Activated CD8-positive, alpha-beta memory T cell treated with anti-CD3 and anti-CD28 coated beads for 4 hours (primary cell): ENCODE results near the gene ABCB9.

ENCODE experiments used
- DNase-seq, 2 donors: peaks; one replicate each; pipeline ENCODE4 v3.0.0-alpha.2; 2020; ENCODE audit warnings: low read depth in 2 of 2

ABCB9 gene

DNA sequence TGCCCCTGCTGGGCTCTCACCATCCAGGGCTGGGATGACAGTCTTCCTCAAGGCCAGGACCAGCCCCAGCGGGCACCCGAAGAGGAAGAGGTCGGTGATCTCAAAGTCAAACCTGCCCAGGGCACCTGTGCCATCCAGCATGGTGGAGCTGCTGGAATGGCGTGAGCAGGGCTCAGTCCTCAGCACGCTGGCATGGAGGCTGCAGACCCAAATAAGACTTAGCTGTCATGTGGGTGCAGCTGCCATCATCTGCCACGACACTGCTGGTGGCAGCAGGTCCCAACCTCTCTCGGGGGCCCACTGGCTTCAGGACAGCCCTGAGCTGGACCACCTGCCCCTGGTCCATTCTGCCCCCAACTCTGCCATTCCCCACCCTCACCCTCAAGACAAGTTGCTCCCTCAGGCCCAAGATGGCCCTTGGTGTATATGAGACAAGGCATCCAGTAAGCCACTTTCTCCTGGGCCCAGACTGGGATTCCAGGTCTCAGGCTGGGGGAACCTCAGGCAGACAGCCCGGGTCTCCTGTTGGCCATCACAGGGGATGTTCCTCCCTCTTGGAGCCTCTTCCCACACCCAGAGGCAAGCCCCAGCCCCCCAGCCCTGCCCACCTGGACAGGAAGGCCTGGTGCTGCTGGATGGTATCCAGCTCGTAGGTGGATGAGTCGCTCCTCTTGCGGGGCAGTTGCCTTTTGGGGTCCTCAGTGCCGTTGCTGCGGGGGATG, 28.7 kb upstream of the ABCB9 start:
- DNase-seq: no peak

DNA sequence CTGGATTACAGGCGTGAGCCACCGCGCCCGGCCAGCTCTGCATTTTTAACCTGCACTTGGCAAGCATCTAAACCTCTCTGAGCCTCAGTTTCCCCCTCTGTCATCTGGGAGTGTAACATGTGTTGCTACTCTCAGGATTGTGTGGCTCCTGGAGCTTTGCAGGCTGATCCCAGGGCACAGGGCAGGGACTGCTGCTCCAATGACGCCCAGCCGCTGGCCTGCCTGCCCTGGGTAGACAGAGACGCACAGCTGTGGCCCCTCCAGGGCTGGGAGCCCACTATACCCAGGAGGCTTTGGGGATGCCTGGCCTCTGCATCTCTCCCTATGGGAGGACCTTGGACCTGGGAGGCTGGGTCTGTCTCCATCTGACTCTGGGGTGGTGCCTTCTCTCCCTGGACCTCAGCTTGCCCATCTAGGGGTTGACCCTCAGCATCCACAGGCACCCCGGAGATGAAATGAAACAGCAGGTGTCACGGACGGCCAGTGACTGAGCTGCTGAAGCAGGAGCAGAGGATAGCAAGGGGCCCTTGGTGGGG, 27.9 kb upstream of the ABCB9 start:
- no peak for DNase-seq

DNA sequence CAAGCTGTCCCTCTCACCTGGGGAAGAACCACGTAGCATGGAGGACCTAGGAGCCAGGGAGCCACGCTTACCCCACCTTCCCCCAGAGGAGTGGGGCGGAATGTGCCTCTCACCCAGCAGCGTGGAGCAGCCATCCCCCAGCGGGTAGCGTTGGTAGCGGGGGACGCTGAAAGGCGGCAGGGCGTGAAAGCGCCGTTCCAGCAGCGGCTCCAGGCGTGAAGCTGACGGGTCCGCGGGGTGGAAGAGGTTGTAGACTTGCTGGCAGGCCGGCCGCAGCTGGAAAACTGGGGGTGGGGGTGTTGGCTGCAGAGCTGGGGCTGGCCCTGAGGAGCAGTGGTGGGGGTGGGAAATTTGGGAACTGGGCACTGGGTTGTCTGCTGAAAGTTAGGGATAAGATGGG, 26.1 kb upstream of the ABCB9 start:
- no peak for DNase-seq

DNA sequence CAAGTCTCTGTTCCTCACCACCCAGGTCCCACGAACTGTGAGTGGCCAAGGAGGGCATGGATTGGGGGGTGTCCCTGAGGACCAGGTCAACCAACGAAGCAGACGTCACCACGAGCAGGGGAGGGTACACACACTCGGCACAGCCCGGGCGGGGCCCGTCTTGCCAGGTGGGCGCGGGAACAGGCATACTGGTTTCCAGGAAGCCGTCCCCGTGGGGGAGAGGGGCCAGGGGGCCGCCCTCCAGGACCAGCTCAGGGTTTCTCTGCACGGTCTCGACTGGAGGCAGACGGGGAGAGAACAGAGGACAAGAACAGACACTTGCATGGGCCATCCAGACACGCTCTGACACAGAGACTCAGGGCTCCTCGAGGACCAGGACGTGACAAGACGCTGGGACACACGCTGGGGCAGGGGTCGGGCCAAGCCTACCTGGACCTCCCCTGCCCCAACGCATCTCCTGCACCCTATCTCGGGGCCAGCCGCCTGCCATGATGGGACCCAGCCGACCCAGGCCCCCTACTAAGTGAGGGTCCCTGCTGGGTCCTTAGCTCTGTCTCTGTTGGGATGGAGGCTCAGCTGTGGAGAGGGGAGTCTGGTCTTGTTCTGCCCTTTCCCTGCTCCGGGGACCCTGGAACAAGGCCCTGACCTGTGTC, 25.5 kb upstream of the ABCB9 start:
- no peak for DNase-seq

DNA sequence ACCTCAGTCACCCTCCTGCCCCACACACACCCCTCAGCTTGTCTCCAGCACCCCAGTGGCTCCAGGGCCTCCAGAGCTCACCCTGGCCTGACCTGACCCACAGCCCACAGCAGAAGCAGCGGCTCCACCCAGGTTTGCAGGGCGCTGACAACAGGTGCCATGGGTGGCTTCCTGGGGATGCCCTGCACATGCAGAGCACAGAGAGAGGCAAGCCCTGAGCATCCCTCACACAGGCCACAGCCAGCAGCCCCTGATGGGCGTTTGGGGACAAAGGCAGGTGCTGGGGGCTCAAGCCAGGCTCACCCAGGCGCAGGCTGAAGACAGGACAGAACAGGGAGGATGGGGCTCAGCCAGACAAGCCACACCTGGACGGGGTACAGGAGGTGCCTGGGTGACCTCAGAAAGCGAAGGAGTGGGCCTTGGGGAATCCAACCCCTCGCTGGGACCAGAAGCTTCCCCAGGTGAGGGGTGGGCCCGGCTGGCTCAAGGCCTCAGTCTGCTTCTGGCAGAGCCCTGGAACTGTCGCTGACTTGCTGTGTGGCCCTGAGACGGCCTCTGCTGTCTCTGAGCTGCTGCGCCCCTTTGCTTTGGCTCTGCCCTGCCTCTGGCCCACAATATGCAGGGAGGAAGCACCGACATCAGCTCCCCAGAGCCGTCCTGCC, 24.8 kb upstream of the ABCB9 start:
- no peak for DNase-seq

DNA sequence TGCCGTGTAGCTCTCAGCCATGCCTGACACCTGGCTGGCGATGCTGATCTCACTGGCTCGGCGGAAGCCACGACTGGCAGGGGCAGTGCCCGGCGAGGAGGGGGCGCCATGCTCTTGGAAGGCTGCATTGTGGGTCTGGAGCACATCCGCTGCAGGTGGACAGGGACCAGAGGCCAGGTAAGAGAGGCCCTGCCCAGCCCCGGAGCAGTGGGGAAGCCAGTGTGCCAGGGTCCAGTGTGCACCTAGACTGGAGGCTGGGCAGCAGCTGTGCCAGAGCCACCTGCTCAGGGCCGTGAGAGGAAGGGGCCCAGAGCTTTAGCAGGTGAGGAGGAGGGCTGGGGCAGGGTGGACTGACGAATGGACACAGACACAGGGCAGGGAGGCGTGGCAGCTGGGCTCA, 24.3 kb upstream of the ABCB9 start:
- no peak for DNase-seq

DNA sequence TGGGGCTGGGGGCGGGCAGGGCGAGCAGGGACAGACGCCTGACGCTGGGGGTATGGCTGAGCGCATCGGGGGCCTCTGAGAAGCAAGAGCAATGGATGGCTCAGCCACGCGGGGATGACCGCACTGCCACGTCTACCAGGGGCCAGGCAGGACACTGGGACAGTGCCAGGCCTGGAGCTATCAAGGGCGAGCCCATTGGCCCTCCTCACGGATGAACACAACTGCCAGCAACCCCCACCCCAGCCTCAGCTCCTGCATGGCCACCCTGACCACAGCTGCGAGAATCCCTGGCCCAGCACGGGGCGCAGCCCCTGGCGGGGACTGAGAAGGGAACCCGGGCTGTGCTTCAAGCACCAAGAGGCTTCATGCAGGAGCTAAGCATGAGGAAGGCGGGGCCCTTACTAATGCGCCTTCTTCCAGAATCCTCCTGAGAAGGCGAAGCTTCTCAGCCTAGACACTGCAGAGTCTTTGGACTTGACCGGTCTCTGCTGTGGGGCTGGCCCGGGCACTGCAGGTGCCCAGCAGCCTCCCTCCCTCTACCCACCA, 23.7 kb upstream of the ABCB9 start:
- no peak for DNase-seq

DNA sequence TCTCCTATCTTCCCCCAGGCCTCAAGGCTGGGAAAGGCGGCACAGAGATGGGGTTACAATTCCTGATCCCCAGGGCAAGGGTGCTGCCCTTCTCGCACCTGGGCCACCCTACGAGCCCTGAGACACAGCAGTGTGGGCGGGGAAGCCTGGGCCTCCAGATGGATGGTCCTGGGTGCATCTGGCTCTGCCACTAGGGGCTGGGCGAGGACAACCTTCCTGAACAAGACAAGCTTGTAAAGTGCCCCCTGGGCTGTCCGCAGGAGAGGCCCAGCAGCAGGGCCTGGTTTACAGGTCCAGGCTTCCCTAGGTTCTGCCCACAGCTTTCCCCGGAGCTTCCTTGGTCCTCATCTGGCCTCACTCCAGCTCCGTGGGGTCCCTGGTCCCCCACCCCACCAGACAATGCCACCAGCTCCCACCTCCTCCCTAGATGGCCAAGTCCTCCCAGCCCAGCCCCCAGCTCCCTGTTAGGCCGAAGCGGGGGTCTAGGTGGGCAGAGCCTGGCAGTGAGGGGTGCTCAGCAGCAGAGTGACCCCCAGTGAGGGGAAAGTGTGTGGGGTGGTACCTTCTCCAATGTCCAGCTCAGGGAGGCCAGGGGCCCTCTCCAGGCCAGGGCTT, 23.1 kb upstream of the ABCB9 start:
- no peak for DNase-seq

DNA sequence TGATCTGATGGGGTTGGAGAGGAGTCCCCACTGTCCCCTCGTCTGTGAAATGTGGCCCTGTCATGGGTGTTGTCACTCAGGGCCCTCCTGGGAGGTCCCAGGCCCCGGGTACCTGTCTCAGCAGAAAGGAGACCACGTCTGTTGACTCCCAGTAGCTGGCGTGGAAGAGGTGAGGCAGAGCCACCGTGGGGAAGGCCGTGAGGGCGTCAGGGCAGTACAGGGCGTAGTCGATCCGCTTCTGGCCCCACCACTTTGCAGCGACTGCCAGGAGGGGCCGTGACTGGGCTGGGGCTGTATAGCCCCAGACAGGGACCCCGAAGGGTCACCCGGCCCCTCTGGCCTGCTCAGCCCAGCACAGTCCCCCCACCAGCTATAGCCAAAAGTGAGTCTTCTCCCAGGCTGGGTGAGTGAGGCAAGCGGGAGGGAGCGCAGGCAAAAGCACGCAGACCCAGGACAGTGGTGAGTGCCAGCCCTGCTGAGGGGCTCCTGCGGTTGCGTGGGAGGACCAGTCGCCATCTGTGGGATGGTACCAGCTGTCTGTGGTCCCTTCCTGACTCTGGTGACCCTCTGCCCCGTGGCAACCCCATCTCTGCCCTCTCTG, 22.4 kb upstream of the ABCB9 start:
- no peak for DNase-seq

DNA sequence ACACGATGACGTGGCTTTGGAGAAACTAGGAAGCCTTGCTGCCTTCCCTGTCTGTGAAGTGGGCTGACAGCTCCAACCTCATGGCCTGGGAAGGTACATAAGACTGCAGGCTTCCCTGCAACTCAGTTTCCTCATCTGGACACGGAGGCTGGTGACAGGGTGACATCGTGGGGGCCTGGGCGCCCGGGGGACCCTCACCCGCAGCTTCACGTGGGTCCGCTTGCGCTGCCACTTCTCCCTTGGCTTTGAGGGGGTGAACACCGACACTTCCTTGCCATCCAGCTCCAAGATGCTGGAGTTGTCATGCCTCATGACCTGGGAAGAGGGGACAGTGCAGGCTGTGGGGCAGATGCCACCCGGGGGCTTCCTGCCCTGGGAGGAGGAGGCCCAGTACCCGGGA, 21.8 kb upstream of the ABCB9 start:
- DNase-seq: no peak

DNA sequence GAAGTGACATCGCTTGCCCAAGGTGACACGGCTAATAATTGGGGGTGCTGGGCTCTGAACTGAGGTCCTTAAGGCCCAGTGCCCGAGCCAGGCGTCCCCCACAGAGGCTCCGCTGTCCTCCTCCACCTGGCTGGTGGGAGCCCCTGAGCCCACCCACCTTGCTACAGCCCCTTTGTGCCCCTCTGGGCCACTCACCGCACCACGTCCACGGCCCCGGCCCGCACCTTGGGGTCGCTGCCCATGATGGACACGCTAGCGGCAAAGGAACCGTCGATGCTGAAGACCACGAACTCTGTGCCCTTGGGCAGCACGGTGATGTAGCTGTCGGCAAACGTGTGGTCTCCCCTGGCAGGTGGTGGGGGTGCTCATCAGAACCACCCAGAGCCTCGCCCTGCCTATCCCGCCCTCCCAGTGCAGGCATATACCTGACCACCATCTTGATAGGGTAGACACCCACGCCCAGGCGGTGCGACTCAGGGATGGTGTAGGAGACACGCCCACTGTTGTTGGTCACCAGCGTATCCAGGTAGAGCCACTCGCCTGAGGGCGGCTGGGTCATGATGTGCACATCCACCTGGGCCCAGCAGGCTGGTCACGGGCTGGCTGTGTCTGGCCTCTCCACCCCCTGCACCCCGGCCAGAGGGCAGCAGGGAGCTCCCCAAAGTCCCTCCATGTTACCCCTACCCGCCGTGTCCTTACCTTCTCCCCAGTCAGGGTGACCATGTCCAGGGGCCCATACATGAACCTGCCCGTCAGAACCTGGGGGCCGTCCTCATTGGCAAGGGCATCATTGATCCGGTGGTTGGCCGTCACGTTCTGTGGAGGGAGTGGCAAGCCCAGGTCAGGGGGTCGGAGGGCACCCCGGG, 21.1 kb upstream of the ABCB9 start:
- no peak for DNase-seq

DNA sequence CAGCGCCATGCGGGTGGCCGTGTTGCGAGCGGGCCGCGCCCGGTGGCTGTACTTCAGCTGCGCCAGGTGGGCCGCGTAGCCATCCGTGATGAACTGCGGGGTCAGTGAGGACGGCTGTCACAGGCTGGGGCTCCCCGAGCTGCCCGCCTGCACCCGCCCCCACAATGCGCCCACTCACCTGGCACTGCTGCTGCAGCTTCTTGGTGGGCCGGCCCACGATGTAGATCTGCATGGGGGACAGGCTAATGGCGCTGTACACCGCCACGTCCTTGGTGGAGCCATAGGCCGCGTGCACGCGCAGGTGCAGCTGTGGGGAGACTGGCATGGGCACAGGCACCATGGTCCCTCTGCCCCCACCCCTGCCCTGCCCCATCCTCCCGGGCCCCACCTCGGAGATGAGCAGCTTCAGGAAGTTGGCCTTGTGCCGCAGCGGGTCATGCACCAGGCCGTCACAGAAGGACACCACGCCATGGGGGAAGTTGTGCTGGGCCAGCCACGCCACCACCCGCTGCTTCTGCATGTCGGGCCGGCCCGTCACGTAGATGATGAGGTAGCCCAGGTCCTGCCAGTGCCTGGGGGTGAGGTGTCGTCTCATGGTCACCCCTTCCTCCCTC, 20.1 kb upstream of the ABCB9 start:
- no peak for DNase-seq

DNA sequence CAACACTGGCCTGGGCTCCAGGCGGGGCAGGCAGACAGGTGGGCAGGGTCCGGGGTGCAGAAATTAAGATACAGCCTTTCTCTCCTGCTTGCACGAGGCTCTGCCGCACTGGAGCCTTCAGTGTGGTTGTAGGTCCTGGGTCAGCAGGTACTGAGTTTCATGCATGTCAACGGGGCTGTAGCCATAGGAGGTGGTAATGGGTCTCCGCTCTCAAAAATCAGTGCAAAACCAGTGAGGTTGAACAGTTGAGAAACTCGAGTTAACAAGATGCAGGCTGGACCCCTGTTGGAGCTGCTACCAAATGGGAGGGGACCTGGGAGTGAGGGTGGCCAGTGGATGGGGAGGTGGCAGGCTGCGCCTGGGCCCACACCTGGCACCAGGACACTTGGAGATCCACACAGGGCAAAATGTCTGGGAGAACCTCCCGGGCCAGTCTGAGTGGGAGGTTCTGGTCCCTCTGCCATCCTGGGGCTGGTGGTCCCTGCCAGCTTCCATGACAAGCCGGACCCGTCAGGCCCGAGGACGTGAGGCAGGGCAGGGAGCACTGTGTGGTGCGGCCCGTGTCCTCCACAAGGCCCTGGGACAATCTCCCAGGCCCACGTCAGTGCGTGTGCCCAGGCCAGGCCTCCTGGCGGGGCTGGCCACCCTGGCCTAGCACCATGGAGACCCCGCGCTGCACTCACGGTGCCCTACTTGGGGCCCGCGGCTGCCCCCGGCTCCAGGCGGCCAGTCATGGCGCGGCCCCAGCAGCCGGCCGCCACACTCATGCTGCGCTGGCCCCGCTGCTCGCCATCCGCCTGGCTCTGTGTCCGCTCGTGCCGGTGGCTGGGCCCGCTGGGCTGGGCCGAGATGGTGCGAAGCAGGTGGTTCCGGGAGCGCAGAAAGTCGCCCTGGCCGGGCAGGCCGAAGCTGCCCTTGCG, 19.3 kb upstream of the ABCB9 start:
- no peak for DNase-seq

DNA sequence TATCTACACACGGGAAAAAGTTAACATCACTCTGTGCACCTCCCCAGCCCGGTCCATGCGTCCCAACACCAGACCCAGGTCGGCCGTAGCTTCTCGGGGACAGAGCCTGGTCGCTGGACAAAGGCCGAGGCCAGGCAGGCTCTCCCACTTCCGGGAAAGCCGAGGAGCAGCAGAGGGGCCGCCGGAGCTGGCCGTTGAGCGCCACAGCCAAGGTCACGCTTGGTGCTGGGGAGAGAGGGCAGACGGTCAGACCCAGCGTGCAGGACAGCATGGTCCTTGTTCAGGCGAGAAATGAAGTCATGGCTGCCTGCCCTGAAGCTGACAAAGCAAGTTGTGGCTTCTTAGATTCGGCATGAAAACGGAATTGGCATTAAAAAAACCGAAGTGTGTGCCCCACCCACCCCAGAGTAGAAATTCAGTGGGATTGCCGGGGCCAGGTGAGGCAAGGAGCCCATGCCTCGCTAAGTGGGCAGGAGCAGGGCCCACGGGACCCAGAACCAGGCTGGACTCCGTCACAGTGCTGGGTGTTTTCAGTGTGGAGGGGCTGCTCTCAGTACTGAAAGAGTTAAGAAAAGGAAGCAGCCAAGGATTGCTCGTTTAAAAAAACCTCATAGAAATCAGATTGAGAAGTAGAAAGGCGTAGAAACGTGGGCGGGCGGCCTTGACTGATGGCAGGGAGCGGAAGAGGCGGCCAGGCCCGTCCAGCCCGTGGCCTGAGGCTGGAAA, 18.5 kb upstream of the ABCB9 start:
- no peak for DNase-seq

DNA sequence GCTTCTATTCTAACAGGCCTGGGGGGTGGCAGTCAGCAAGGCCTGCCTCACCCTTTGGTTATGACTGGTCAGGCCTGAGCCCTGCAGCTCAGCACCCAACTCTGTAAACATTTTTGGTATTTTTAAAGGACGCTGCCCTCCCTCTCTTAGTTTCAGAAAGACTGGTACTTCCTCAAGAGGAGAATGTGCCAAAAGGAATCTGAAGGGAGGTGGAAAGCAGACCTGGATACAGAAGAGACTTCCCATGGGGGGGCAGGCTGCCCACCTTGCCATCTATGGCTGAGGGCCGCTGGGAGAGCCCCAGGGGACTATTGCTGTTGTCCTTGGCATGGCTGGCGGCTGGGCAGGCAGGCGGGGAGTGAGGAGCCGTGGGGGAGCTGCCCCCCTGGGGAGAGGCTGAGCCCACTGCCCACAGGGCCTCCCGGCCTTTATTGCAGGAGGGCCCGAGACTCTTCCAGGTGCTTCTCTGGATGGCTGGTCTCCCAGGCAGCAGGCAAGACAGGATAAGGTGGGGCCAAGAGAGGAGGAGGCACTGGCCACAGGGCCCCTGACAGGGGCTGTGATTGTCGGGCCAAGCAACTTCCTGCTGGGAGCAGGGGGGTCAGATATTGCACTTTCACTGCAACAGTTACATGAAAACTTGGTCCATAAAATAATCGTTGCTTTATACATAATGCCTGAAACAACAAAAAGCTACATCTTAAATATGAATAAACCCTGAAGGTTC, 17.7 kb upstream of the ABCB9 start:
- DNase-seq: no peak

DNA sequence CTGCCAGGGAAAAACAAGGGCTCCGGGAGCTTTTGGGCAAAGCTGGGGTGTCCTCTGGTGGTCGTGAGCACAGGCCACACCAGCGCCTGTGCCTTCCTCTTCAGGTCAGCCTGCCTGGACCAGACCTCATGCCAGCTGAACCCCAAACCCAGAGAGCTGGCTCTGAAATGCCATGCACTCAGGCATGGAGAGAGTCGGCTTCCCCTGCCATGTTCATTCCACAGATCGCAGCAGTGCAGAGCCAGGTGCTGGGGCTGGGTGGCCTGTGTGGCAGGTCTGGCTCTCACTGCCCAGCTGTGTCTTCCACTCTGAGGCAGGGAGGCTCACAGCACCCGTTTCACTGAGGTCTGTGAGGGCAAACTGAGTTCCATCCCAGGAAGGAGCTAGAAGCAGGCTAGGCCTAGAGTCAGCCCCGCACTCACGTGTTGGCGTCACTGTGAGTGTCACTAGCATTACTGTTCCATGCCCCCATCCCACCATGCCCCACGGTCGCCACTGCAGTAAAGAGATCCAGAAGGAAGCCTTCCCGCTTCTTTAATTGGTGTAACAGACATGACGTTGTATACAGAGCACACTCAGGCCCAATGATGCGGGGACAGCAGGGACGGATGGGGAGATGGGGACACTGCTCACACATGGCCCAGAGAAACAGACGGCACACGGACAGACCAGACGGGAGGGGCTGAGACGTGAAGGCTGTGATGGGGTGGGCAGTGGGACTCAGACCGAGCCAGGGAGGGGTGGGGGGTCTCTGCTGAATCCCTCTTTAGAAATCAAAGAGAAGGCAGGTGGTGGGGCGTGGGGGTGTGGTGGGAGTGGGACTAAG, 16.9 kb upstream of the ABCB9 start:
- no peak for DNase-seq

DNA sequence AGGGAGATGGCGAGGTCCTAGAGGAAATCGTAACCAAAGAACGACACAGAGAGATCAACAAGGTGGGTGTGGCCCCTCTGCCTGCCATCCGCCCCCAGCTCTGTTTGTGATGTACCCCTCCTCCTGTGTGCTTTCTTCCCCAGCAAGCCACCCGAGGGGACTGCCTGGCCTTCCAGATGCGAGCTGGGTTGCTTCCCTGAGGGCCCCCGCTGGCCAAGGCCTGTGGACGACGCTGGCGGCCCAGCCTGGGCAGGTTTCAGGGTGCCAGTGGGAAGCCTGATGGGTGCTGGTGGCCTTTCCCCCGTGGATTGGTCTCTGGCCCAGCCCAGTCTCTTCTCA, 16.2 kb upstream of the ABCB9 start:
- no peak for DNase-seq
